Measurements from ENCODE around the gene SLA2. TPM values are rescaled to one million over a fixed set of nuclear protein-coding genes. Genes with fewer than 3 reads are reported as not detected.

Gene SLA2
- total and polyA plus RNA-seq, 2 of the 8 experiments (the other 6 are each of a cell fraction or from before 2014, with no cell fraction given), result 0.18 TPM; not detected in 1

- Histone ChIP-seq H2BK12ac (ENCODE audit: low read depth, low read length) (no peak overlapping the region), H4K8ac (ENCODE audit: extremely low read depth, insufficient read depth, low read length) (no peak overlapping the region), H3K23me2 (ENCODE audit: low read depth, low read length) (no peaks in the 10 kb centered on the region), H3K4ac (replicated peaks; ENCODE audit: insufficient read length, low read depth, low read length) (no peak overlapping the region), H3K79me2 (ENCODE audit: control insufficient read depth in 1 of 2, insufficient read depth in 2 of 2, low read length in 2 of 2) (no peaks in the 10 kb centered on the region), H3K79me1 (ENCODE audit: low read depth, low read length) (no peaks in the 10 kb centered on the region), H3K36me3 (ENCODE audit: control insufficient read depth in 2 of 4, insufficient read depth in 4 of 4, low read length in 3 of 4) (peaks cover 0 to 5% (median 0%) of the 10 kb centered on the region in 4 experiments; a peak in 3 of 8 replicates), H3K9ac (replicated peaks in 1 of 4; ENCODE audit: extremely low read depth in 1 of 4, low read depth in 3 of 4, low read length in 3 of 4) (no peak overlapping the region), H2BK5ac (ENCODE audit: low read depth, low read length) (no peak overlapping the region; the same call in 1 of the 2 replicates), H3K14ac (ENCODE audit: insufficient read length) (no peak overlapping the region), H3K56ac (replicated peaks; ENCODE audit: insufficient read length, low read depth, low read length) (no peak overlapping the region), H2BK120ac (replicated peaks; ENCODE audit: low read depth, low read length) (no peak overlapping the region), H3K4me1 (replicated peaks in 1 of 4; ENCODE audit: control insufficient read depth in 3 of 4, insufficient read depth in 4 of 4, low read length in 3 of 4) (no peaks in the 10 kb centered on the region), H3K4me3 (ENCODE audit: extremely low read depth in 1 of 4, insufficient read depth in 2 of 4, low read depth in 3 of 4, low read length in 4 of 4) (no peak overlapping the region), H4K91ac (replicated peaks; ENCODE audit: insufficient read length, low read length) (no peak overlapping the region), H2AK5ac (ENCODE audit: low read depth, low read length) (no peak overlapping the region), H4K20me1 (replicated peaks in 1 of 2; ENCODE audit: control insufficient read depth in 1 of 2, insufficient read depth in 2 of 2, low read length in 2 of 2) (no peaks in the 10 kb centered on the region), H2AFZ (ENCODE audit: low read length) (no peak overlapping the region), H3K23ac (ENCODE audit: insufficient read length) (no peak overlapping the region), H3K9me3 (ENCODE audit: insufficient read depth in 2 of 2, low read depth in 1 of 2, low read length in 1 of 2) (no peaks in the 10 kb centered on the region), H4K5ac (ENCODE audit: insufficient read length, low read depth, low read length) (no peak overlapping the region), H3K27ac (ENCODE audit: low read depth, low read length) (no peak overlapping the region), H3K27me3 (replicated peaks in 1 of 4; ENCODE audit: control insufficient read depth in 3 of 4, extremely low read depth in 1 of 4, insufficient read depth in 3 of 4, low read length in 3 of 4) (no peaks in the 10 kb centered on the region), H3K4me2 (ENCODE audit: insufficient read depth in 1 of 2, low read depth in 2 of 2, low read length in 2 of 2) (no peak overlapping the region), H2BK20ac (ENCODE audit: low read length) (no peak overlapping the region), H3K18ac (ENCODE audit: extremely low read depth, low read length) (no peak overlapping the region), H2BK15ac (ENCODE audit: low read length) (no peak overlapping the region)
- ChIA-PET POLR2A (ENCODE audit: partially characterized antibody) (interaction anchor here (0.7 to 3.8 kb wide), 2 partner anchors 10 to 82 kb away, joined by 3 to 33 read pairs; partner anchors contain the start of gene RAB5IF), CTCF (ENCODE audit: partially characterized antibody) (interaction anchor here (0.6 to 0.9 kb wide), 2 partner anchors 37 to 64 kb away, joined by 3 read pairs; no protein-coding TSS in a partner anchor)
- 95% methylated on average over 4 of the region's 4 CpGs; no CpG with 5 or more reads in 1 of the 2 experiments for WGBS, 2 experiments (ENCODE audit: extremely low coverage in 1 of 2, insufficient coverage in 1 of 2, insufficient read length in 1 of 2, insufficient replicate concordance in 2 of 2, low coverage in 1 of 2, low lambda C conversion rate in 2 of 2, missing lambda C conversion rate in 1 of 2)
- DNase-seq (ENCODE audit: low read depth in 1 of 2, low spot score in 2 of 2), result no peak
- FAIRE-seq, result no peak
- TF ChIP-seq SIRT6 (IDR thresholded peaks at IDR 0.05; ENCODE audit: low read length) (no peak), RFX5 (IDR thresholded peaks at IDR 0.05; ENCODE audit: borderline replicate concordance, low read depth, low read length) (no peak), JUN (IDR thresholded peaks at IDR 0.05; ENCODE audit: low read depth, low read length) (no peak), SP2 (IDR thresholded peaks at IDR 0.05; ENCODE audit: low read length) (no peak), RNF2 (IDR thresholded peaks at IDR 0.05; ENCODE audit: borderline replicate concordance, low read depth, low read length, missing control alignments, poor library complexity, severe bottlenecking) (no peak), SIX5 (IDR thresholded peaks at IDR 0.05; ENCODE audit: low read depth, low read length) (no peak), USF2 (IDR thresholded peaks at IDR 0.05; ENCODE audit: low read length) (no peak), RXRA (IDR thresholded peaks at IDR 0.05; ENCODE audit: insufficient read depth, low read depth, low read length) (no peak), GTF2F1 (IDR thresholded peaks at IDR 0.05; ENCODE audit: borderline replicate concordance, low read depth, low read length) (no peak), POU5F1 (IDR thresholded peaks at IDR 0.05; ENCODE audit: low read depth, low read length) (no peak), POLR2A (IDR thresholded peaks at IDR 0.05; ENCODE audit: control extremely low read depth in 1 of 2, low read depth in 2 of 2, low read length in 2 of 2) (no peak), KDM1A (IDR thresholded peaks at IDR 0.05; ENCODE audit: borderline replicate concordance, low read length) (no peak), SAP30 (IDR thresholded peaks at IDR 0.05; ENCODE audit: insufficient read depth, insufficient replicate concordance, low read length) (no peak)
These were observed 40.9 kb upstream of the SLA2 start for GRCh38 chr20:36686944-36687343.
